Stimulated activated CD4-positive, alpha-beta T cell treated with anti-CD3 and anti-CD28 coated beads, Interleukin-15, amount 100 ng/mL, for 1 hour (primary cell): ENCODE data around the gene LDLRAP1.
A peak's percentile ranks its signal among the peaks of the same experiment; 100 is the strongest.

Experiments
- DNase-seq, 2 donors: peaks; one replicate each; pipeline ENCODE4 v3.0.0-alpha.2; 2020; ENCODE audit warnings: low read depth in 1 of 2, low spot score in 1 of 2

LDLRAP1 gene

GRCh38 chr1:25541889-25542658 is 1.3 kb upstream of the LDLRAP1 start:
- no peak for DNase-seq

GRCh38 chr1:25543005-25543424 is 391 bp upstream of the LDLRAP1 start:
- DNase-seq = no peak

GRCh38 chr1:25544243-25544764 is 898 bp downstream of the LDLRAP1 start:
- DNase-seq = no peak

- no peak for DNase-seq
These were observed 1.4 kb downstream of the LDLRAP1 start for GRCh38 chr1:25544819-25545218.

GRCh38 chr1:25545767-25546166 is 2.4 kb downstream of the LDLRAP1 start:
- DNase-seq = no peak

GRCh38 chr1:25546193-25546592 is 2.8 kb downstream of the LDLRAP1 start:
- no peak for DNase-seq

GRCh38 chr1:25548601-25549000 is 5.2 kb downstream of the LDLRAP1 start:
- DNase-seq = no peak

GRCh38 chr1:25549273-25550154 is 6.1 kb downstream of the LDLRAP1 start:
- DNase-seq = peak; percentile 54 to 63

GRCh38 chr1:25550155-25550506 is 6.7 kb downstream of the LDLRAP1 start:
- DNase-seq = no peak

- no peak for DNase-seq
These were observed 7.4 kb downstream of the LDLRAP1 start for GRCh38 chr1:25550683-25551310.

- DNase-seq = no peak
These were observed 10.5 kb downstream of the LDLRAP1 start for GRCh38 chr1:25553749-25554429.

- no peak for DNase-seq
These were observed 11.0 kb downstream of the LDLRAP1 start for GRCh38 chr1:25554430-25554780.

- no peak for DNase-seq
These were observed 11.7 kb downstream of the LDLRAP1 start for GRCh38 chr1:25554886-25555752.

- DNase-seq = no peak
These were observed 12.3 kb downstream of the LDLRAP1 start for GRCh38 chr1:25555753-25556092.

GRCh38 chr1:25556132-25556670 is 12.8 kb downstream of the LDLRAP1 start:
- DNase-seq = no peak

- no peak for DNase-seq
These were observed 13.5 kb downstream of the LDLRAP1 start for GRCh38 chr1:25556791-25557476.

- DNase-seq = no peak
These were observed 14.1 kb downstream of the LDLRAP1 start for GRCh38 chr1:25557543-25557942.

GRCh38 chr1:25559031-25559430 is 15.6 kb downstream of the LDLRAP1 start:
- no peak for DNase-seq

- no peak for DNase-seq
These were observed 16.6 kb downstream of the LDLRAP1 start for GRCh38 chr1:25560001-25560400.
